Mesendoderm (in vitro differentiated cells): ENCODE measurements around the gene CPT2.

Source experiments
- DNase-seq: peaks from one replicate; pipeline ENCODE4 v3.0.0; 2013
- H2AK5ac ChIP-seq: 2 replicates; pipeline ENCODE4 v1.6.1; 2013; ENCODE audit warnings: low read length, inconsistent platforms
- H2BK120ac ChIP-seq: 2 replicates; pipeline ENCODE4 v1.6.1; 2013; ENCODE audit warnings: low read depth, mild to moderate bottlenecking, low read length, moderate library complexity, mixed read lengths
- H2BK15ac ChIP-seq: replicated peaks from 2 replicates; pipeline ENCODE4 v1.6.1; 2013; ENCODE audit warnings: low read depth, mild to moderate bottlenecking, moderate library complexity
- H2BK5ac ChIP-seq: 2 replicates; pipeline ENCODE4 v1.6.1; 2013; ENCODE audit warnings: low read length, inconsistent platforms
- H3K18ac ChIP-seq: 2 replicates; pipeline ENCODE4 v1.6.1; 2013; ENCODE audit warnings: mild to moderate bottlenecking, low read length, mixed read lengths
- H3K23ac ChIP-seq: one replicate; pipeline ENCODE4 v1.6.1; 2013; ENCODE audit warnings: low read length
- H3K27ac ChIP-seq: 2 replicates; pipeline ENCODE4 v1.5.1; 2013; ENCODE audit warnings: low read depth, mild to moderate bottlenecking, inconsistent platforms, low read length, moderate library complexity
- H3K27me3 ChIP-seq: 2 replicates; pipeline ENCODE4 v1.6.1; 2013; ENCODE audit warnings: low read length, control low read depth, mild to moderate bottlenecking, inconsistent platforms; ENCODE audit not compliant: insufficient read depth, poor library complexity
- H3K36me3 ChIP-seq: 2 replicates; pipeline ENCODE4 v1.6.1; 2013; ENCODE audit warnings: low read length, inconsistent platforms; ENCODE audit not compliant: control insufficient read depth, insufficient read depth
- H3K4ac ChIP-seq: one replicate; pipeline ENCODE4 v1.6.1; 2013; ENCODE audit warnings: low read depth, mild to moderate bottlenecking, low read length, moderate library complexity
- H3K4me1 ChIP-seq: 2 replicates; pipeline ENCODE4 v1.6.1; 2013; ENCODE audit warnings: low read depth, low read length, inconsistent platforms; ENCODE audit not compliant: control insufficient read depth
- H3K4me2 ChIP-seq: 2 replicates; pipeline ENCODE4 v1.6.1; 2013; ENCODE audit warnings: low read length
- H3K4me3 ChIP-seq: 2 replicates; pipeline ENCODE4 v1.5.1; 2013; ENCODE audit warnings: mild to moderate bottlenecking, low read length
- H3K56ac ChIP-seq: one replicate; pipeline ENCODE4 v1.6.1; 2013; ENCODE audit warnings: low read length
- H3K79me1 ChIP-seq: 2 replicates; pipeline ENCODE4 v1.6.1; 2013; ENCODE audit warnings: low read length, inconsistent platforms
- H3K79me2 ChIP-seq: 2 replicates; pipeline ENCODE4 v1.6.1; 2013; ENCODE audit warnings: mild to moderate bottlenecking, low read length; ENCODE audit not compliant: control insufficient read depth, insufficient read depth
- H3K9ac ChIP-seq: 2 replicates; pipeline ENCODE4 v1.6.1; 2013; ENCODE audit warnings: low read length, inconsistent platforms
- H4K5ac ChIP-seq: one replicate; pipeline ENCODE4 v1.6.1; 2013; ENCODE audit warnings: low read length
- H4K8ac ChIP-seq: one replicate; pipeline ENCODE4 v1.6.1; 2013; ENCODE audit warnings: low read depth, mild to moderate bottlenecking, control low read depth, low read length, moderate library complexity
- WGBS: extraction: QIAGEN DNeasy Blood & Tissue Kit; methylation state at CpG from one replicate; pipeline ENCODE4 v1.1.7; 2013; ENCODE audit warnings: low lambda C conversion rate, missing lambda C conversion rate; ENCODE audit not compliant: insufficient coverage; ENCODE audit errors: extremely low coverage; 5-methylcytosine and 5-hydroxymethylcytosine counted together

Gene CPT2

DNA sequence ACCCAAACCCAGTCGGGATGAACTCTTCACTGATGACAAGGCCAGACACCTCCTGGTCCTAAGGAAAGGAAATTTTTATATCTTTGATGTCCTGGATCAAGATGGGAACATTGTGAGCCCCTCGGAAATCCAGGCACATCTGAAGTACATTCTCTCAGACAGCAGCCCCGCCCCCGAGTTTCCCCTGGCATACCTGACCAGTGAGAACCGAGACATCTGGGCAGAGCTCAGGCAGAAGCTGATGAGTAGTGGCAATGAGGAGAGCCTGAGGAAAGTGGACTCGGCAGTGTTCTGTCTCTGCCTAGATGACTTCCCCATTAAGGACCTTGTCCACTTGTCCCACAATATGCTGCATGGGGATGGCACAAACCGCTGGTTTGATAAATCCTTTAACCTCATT is 13.7 kb downstream of the CPT2 start:
- Histone ChIP-seq H3K4me3 (no peak overlapping the region), H3K4me1 (no peaks in the 10 kb centered on the region), H4K8ac (no peak overlapping the region), H3K56ac (no peak overlapping the region), H3K36me3 (peaks cover 11% of the 10 kb centered on the region), H3K23ac (no peak overlapping the region), H3K27me3 (no peaks in the 10 kb centered on the region), H2BK5ac (no peak overlapping the region), H3K27ac (no peak overlapping the region), H3K9ac (no peak overlapping the region), H3K79me1 (no peaks in the 10 kb centered on the region), H3K4me2 (no peak overlapping the region), H3K4ac (no peak overlapping the region), H2BK15ac (no peak overlapping the region), H2AK5ac (no peak overlapping the region), H3K18ac (no peak overlapping the region), H2BK120ac (no peak overlapping the region), H4K5ac (no peak overlapping the region), H3K79me2 (no peaks in the 10 kb centered on the region)
- no peak for DNase-seq
- no CpG with 5 or more reads among the region's 7 CpGs for WGBS

DNA sequence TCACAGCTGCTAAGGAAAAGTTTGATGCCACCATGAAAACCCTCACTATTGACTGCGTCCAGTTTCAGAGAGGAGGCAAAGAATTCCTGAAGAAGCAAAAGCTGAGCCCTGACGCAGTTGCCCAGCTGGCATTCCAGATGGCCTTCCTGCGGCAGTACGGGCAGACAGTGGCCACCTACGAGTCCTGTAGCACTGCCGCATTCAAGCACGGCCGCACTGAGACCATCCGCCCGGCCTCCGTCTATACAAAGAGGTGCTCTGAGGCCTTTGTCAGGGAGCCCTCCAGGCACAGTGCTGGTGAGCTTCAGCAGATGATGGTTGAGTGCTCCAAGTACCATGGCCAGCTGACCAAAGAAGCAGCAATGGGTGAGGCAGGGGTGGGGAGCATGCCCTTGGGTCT is 14.3 kb downstream of the CPT2 start:
- no peak overlapping the region for H2BK15ac ChIP-seq
- WGBS, result no CpG with 5 or more reads among the region's 11 CpGs
- no peak overlapping the region for H3K9ac ChIP-seq
- no peak overlapping the region for H3K27ac ChIP-seq
- H3K79me2 ChIP-seq, result no peaks in the 10 kb centered on the region
- H2BK5ac ChIP-seq, result no peak overlapping the region
- no peaks in the 10 kb centered on the region for H3K27me3 ChIP-seq
- no peak overlapping the region for H4K8ac ChIP-seq
- no peak overlapping the region for H3K18ac ChIP-seq
- H3K23ac ChIP-seq, result no peak overlapping the region
- no peak overlapping the region for H3K56ac ChIP-seq
- no peaks in the 10 kb centered on the region for H3K4me1 ChIP-seq
- DNase-seq, result no peak
- H3K4ac ChIP-seq, result no peak overlapping the region
- no peak overlapping the region for H2AK5ac ChIP-seq
- H4K5ac ChIP-seq, result no peak overlapping the region
- H3K79me1 ChIP-seq, result no peaks in the 10 kb centered on the region
- H3K4me2 ChIP-seq, result no peak overlapping the region
- no peak overlapping the region for H3K4me3 ChIP-seq
- peaks cover 11% of the 10 kb centered on the region for H3K36me3 ChIP-seq
- H2BK120ac ChIP-seq, result no peak overlapping the region

DNA sequence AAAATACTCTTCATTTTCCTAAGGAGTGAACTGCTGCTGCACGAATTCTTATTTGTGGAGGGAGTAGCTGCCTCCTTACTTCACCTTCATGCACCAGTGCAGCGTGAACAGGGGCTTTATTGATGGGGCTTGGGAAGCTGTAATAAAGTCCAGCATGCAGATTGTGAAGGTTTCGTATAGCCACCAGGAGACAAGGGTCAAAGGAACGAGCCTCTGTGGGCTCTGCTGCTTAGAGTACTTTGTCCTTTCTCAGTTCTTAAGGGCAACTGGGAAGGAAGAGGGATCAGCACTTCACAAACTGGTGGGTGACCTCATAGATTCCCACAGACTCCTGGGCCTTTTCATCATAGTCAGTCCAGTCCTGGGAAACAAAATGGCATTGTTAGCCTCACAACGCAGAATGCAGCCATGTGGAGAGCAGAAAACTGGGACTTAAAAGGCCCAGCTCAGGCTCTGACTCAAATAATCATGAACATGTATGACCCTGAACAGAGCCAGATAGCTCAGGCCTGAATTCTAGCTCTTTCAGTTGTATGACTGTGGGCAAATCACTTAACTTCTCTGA is 17.8 kb downstream of the CPT2 start:
- H3K9ac ChIP-seq, result no peak overlapping the region
- H3K56ac ChIP-seq, result no peak overlapping the region
- H3K4me1 ChIP-seq, result no peaks in the 10 kb centered on the region
- no CpG with 5 or more reads among the region's 5 CpGs for WGBS
- peaks cover 14% of the 10 kb centered on the region for H3K36me3 ChIP-seq
- H3K4me3 ChIP-seq, result no peak overlapping the region
- H3K23ac ChIP-seq, result no peak overlapping the region
- H3K4ac ChIP-seq, result no peak overlapping the region
- no peak overlapping the region for H3K27ac ChIP-seq
- no peak overlapping the region for H2BK5ac ChIP-seq
- H3K18ac ChIP-seq, result no peak overlapping the region
- no peaks in the 10 kb centered on the region for H3K79me2 ChIP-seq
- DNase-seq, result no peak
- H4K5ac ChIP-seq, result no peak overlapping the region
- no peak overlapping the region for H2AK5ac ChIP-seq
- H3K27me3 ChIP-seq, result no peaks in the 10 kb centered on the region
- H3K4me2 ChIP-seq, result no peak overlapping the region
- H2BK15ac ChIP-seq, result no peak overlapping the region
- H4K8ac ChIP-seq, result no peak overlapping the region
- H3K79me1 ChIP-seq, result peaks cover 2% of the 10 kb centered on the region
- H2BK120ac ChIP-seq, result no peak overlapping the region

DNA sequence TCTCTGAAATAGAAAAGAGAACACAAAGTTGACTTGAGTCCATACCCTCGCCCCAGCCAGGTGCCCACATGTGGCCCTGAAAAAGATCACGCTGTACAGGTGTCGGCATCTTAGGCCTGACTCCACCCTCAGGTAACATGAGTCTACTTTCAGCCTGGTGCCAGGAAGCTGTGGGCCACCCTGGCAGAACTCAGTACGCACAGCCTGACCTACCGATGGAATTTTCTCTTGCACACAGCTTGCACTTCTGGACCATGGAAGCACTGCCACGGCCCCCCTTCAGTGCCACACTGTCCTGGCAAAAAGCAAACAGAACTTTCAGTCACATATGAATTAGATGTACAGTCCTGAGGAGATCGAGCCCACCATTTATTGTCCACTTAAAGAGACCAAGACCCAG is 21.6 kb downstream of the CPT2 start:
- Histone ChIP-seq H3K27me3 (no peaks in the 10 kb centered on the region), H4K5ac (no peak overlapping the region), H2BK5ac (no peak overlapping the region), H3K27ac (no peak overlapping the region), H3K23ac (no peak overlapping the region), H3K36me3 (peaks cover 8% of the 10 kb centered on the region), H3K4me1 (peaks cover 4% of the 10 kb centered on the region), H3K4ac (no peak overlapping the region), H3K56ac (no peak overlapping the region), H3K4me2 (no peak overlapping the region), H2BK15ac (no peak overlapping the region), H4K8ac (no peak overlapping the region), H2BK120ac (no peak overlapping the region), H3K9ac (no peak overlapping the region), H3K79me1 (peaks cover 2% of the 10 kb centered on the region), H3K18ac (no peak overlapping the region), H2AK5ac (no peak overlapping the region), H3K79me2 (no peaks in the 10 kb centered on the region), H3K4me3 (no peak overlapping the region)
- no peak for DNase-seq
- no CpG with 5 or more reads among the region's 7 CpGs for WGBS

DNA sequence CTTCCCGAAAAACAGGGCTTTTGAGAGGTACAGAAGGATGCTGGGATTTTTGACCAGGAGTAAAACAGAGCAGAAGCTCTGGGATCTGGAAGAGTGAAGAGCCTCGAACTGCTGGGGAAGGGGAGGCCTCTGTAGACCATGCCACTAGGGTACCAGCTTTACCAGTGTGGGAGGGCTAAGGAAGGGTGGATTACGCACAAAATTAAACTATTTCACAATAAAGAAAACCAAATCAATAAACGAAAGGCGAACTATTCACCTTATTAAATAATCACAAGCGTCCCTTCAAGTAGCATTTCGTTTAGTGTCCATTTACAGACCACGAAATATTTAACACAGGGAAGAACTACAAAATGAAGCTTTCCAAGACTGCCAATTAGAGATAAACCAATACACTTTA is 23.1 kb downstream of the CPT2 start:
- Histone ChIP-seq H3K4me3 (peak overlapping the region; percentile 49), H3K36me3 (peaks cover 3% of the 10 kb centered on the region), H3K27me3 (no peaks in the 10 kb centered on the region), H3K79me2 (no peaks in the 10 kb centered on the region), H3K4me2 (peak overlapping the region; percentile 64), H3K27ac (no peak overlapping the region), H2BK5ac (no peak overlapping the region), H4K8ac (no peak overlapping the region), H2BK120ac (no peak overlapping the region), H3K4ac (no peak overlapping the region), H2BK15ac (no peak overlapping the region), H3K56ac (peak overlapping the region; percentile 98), H3K4me1 (peaks cover 4% of the 10 kb centered on the region), H4K5ac (no peak overlapping the region), H3K79me1 (peaks cover 2% of the 10 kb centered on the region), H3K23ac (peak overlapping the region; percentile 74), H3K9ac (peak overlapping the region; percentile 91), H3K18ac (no peak overlapping the region), H2AK5ac (no peak overlapping the region)
- no peak for DNase-seq
- no CpG with 5 or more reads among the region's 8 CpGs for WGBS
